NCI-H1092 treated with DMSO at 0.1 percent for 48 hours (cell line): ENCODE measurements around the gene ATP10A.
"Not testable (repeated sequence)": the region's sequence is repeated elsewhere in the genome, so short reads cannot be mapped to it uniquely, and the experiment has no call there.

Source experiments
- DNase-seq: peaks from one replicate; lab custom pipeline; 2025; lab: John Stamatoyannopoulos, UW

ATP10A gene

GRCh38 chr15:25856059-25856458 is 7.1 kb downstream of the ATP10A start:
- DNase-seq = not testable (repeated sequence)

- DNase-seq = no peak
These were observed 10.2 kb downstream of the ATP10A start for GRCh38 chr15:25852661-25853524.

GRCh38 chr15:25852027-25852426 is 11.1 kb downstream of the ATP10A start:
- DNase-seq = no peak

- no peak for DNase-seq
These were observed 12.7 kb downstream of the ATP10A start for GRCh38 chr15:25850154-25851111.

- DNase-seq = no peak
These were observed 13.8 kb downstream of the ATP10A start for GRCh38 chr15:25849157-25849921.

- no peak for DNase-seq
These were observed 14.4 kb downstream of the ATP10A start for GRCh38 chr15:25848784-25849156.

- no peak for DNase-seq
These were observed 14.8 kb downstream of the ATP10A start for GRCh38 chr15:25848325-25848724.

- DNase-seq = no peak
These were observed 16.1 kb downstream of the ATP10A start for GRCh38 chr15:25847051-25847450.

GRCh38 chr15:25846377-25846776 is 16.8 kb downstream of the ATP10A start:
- no peak for DNase-seq

- no peak for DNase-seq
These were observed 18.0 kb downstream of the ATP10A start for GRCh38 chr15:25844981-25845680.

- no peak for DNase-seq
These were observed 18.6 kb downstream of the ATP10A start for GRCh38 chr15:25844542-25844941.

GRCh38 chr15:25844076-25844475 is 19.1 kb downstream of the ATP10A start:
- DNase-seq = no peak

GRCh38 chr15:25839638-25840156 is 23.4 kb downstream of the ATP10A start:
- no peak for DNase-seq

GRCh38 chr15:25838871-25839195 is 24.3 kb downstream of the ATP10A start:
- no peak for DNase-seq

- DNase-seq = no peak
These were observed 24.8 kb downstream of the ATP10A start for GRCh38 chr15:25838191-25838870.

- no peak for DNase-seq
These were observed 31.0 kb downstream of the ATP10A start for GRCh38 chr15:25832158-25832557.

- DNase-seq = no peak
These were observed 32.2 kb downstream of the ATP10A start for GRCh38 chr15:25830844-25831451.

- DNase-seq = no peak
These were observed 34.1 kb downstream of the ATP10A start for GRCh38 chr15:25829073-25829472.

GRCh38 chr15:25825207-25825606 is 37.9 kb downstream of the ATP10A start:
- no peak for DNase-seq

GRCh38 chr15:25824618-25825017 is 38.5 kb downstream of the ATP10A start:
- no peak for DNase-seq
